OCI-LY7 (cell line): ENCODE results near the gene UGT1A10.

Experiments used
- CTCF ChIP-seq: fragments of 200-600 bp; sonication (generic); conservative IDR thresholded peaks from 2 replicates; pipeline ENCODE4 v1.5.1; 2014; ENCODE audit warnings: mild to moderate bottlenecking, antibody characterized with exemption, low read length, moderate library complexity, mixed read lengths
- EZH2phosphoT487 ChIP-seq: fragments of 200-600 bp; sonication (generic); IDR thresholded peaks from 2 replicates; pipeline ENCODE4 v1.6.1; 2018; ENCODE audit warnings: low read depth, borderline replicate concordance, mild to moderate bottlenecking, mixed run types, antibody characterized with exemption, low read length, moderate library complexity, mixed read lengths

GRCh38 chr2:233588400-233588799, 47.8 kb upstream of the UGT1A10 start:
- TF ChIP-seq CTCF (no peak), EZH2phosphoT487 (no peak)
